Upper lobe of left lung (tissue), 6 donors: ENCODE measurements around the gene GRK3. TPM values are rescaled to one million over a fixed set of nuclear protein-coding genes. Genes with fewer than 3 reads are reported as not detected.
"Not testable (repeated sequence)": the region's sequence is repeated elsewhere in the genome, so short reads cannot be mapped to it uniquely, and the experiment has no call there.

Source experiments
- ATAC-seq, 2 donors: fragments of 200-7000 bp; cut with Tn5 transposase; one replicate each; pipeline ENCODE4 v1.9.1; 2022; ENCODE audit warnings: mild to moderate bottlenecking in 2 of 2, moderate library complexity in 2 of 2; ENCODE audit not compliant: low FRiP score in 2 of 2
- DNase-seq, 2 donors: peaks; one replicate each; pipeline ENCODE4 v3.0.0-alpha.2; 2019 to 2020
- H3K27ac ChIP-seq, 4 donors: fragments of 200-600 bp; sonication (generic); one replicate each; pipeline ENCODE4 v1.5.1; 2016 to 2019
- H3K27me3 ChIP-seq, 4 donors: fragments of 200-600 bp; sonication (generic); one replicate each; pipeline ENCODE4 v1.5.1; 2017 to 2019
- H3K36me3 ChIP-seq, 4 donors: fragments of 200-600 bp; sonication (generic); one replicate each; pipeline ENCODE4 v1.5.1; 2016 to 2019
- H3K4me1 ChIP-seq, 4 donors: fragments of 200-600 bp; sonication (generic); one replicate each; pipeline ENCODE4 v1.5.1; 2018 to 2019
- H3K4me3 ChIP-seq, 4 donors: fragments of 200-600 bp; sonication (generic); one replicate each; pipeline ENCODE4 v1.5.1; 2017 to 2019; ENCODE audit warnings: mild to moderate bottlenecking in 2 of 4, moderate library complexity in 1 of 4
- H3K9me3 ChIP-seq, 4 donors: fragments of 200-600 bp; sonication (generic); one replicate each; pipeline ENCODE4 v1.5.1; 2018 to 2019
- CTCF ChIP-seq, 6 experiments: fragments of 450-650 bp in 4 of 6; fragments of 200-600 bp in 2 of 6; sonication (generic) in 2 of 6; IDR thresholded peaks; one replicate each; pipeline ENCODE4 v1.5.1; 2016 to 2019; ENCODE audit warnings: antibody characterized with exemption in 6 of 6
- EP300 ChIP-seq, 4 donors: sonication (generic); formaldehyde crosslinking; IDR thresholded peaks; one replicate each; pipeline ENCODE4 v1.5.1; 2017; ENCODE audit warnings: antibody characterized with exemption in 4 of 4, control low read depth in 2 of 4
- POLR2A ChIP-seq, 4 donors: fragments of 450-650 bp; IDR thresholded peaks; one replicate each; pipeline ENCODE4 v1.5.1; 2016 to 2017; ENCODE audit warnings: antibody characterized with exemption in 4 of 4, mild to moderate bottlenecking in 2 of 4
- POLR2AphosphoS5 ChIP-seq, 2 donors: sonication (generic); formaldehyde crosslinking; IDR thresholded peaks; one replicate each; pipeline ENCODE4 v1.5.1; 2017; ENCODE audit warnings: antibody characterized with exemption in 2 of 2
- WGBS, 2 donors: methylation state at CpG; one replicate each; pipeline ENCODE4 v1.1.5; 2017 to 2018; 5-methylcytosine and 5-hydroxymethylcytosine counted together
- total RNA-seq, 6 donors: library from RNA; depleted of rRNA in 4 of 6; stranded (reverse); fragments of >200 nt in 4 of 6; gene quantifications; one replicate each; pipeline versions ENCODE4 v1.1.0 to v1.2.1, GENCODE V29; 2016 to 2021
- donor health status: DM: no; HTN: no; CAD: no; lungs with moderate emphysema.
- donor health status: DM: no; HTN: yes; CAD: no; lungs with severe emphysema.

GRK3 gene
- total RNA-seq, 6 donors from 2014 or later, result 16.0 to 25.2 (median 21.6) TPM

- H3K27ac ChIP-seq, H3K9me3 ChIP-seq, H3K4me3 ChIP-seq, H3K4me1 ChIP-seq, H3K36me3 ChIP-seq, H3K27me3 ChIP-seq: not testable (repeated sequence)
- DNase-seq, result peak in 1 of 2 donors; percentile 33
- peak in 1 of 2 donors; percentile 76 for ATAC-seq
- WGBS, 2 donors, result 33 to 47% methylated on average over 5 of the region's 5 CpGs
- peak in 1 of 2 donors; percentile 9 for TF ChIP-seq POLR2AphosphoS5 (IDR thresholded peaks at IDR 0.05)
Measured at GRCh38 chr22:25584993-25585392, 20.5 kb downstream of the GRK3 start.

- H3K36me3 ChIP-seq, H3K4me3 ChIP-seq, H3K9me3 ChIP-seq, ATAC-seq, H3K4me1 ChIP-seq, H3K27me3 ChIP-seq, DNase-seq, H3K27ac ChIP-seq: not testable (repeated sequence)
- 83 to 90% methylated on average over 4 of the region's 4 CpGs for WGBS, 2 donors
Measured at GRCh38 chr22:25589664-25590063, 25.2 kb downstream of the GRK3 start.

GRCh38 chr22:25593323-25593722 is 28.8 kb downstream of the GRK3 start:
- not testable (repeated sequence) for H3K36me3 ChIP-seq, H3K27ac ChIP-seq, DNase-seq, ATAC-seq, H3K4me3 ChIP-seq, H3K9me3 ChIP-seq, H3K4me1 ChIP-seq, H3K27me3 ChIP-seq
- WGBS, 2 donors, result 89 to 92% methylated on average over 2 of the region's 2 CpGs

- H3K36me3 ChIP-seq, result no peaks in the 10 kb centered on the region
- H3K4me3 ChIP-seq, result no peak overlapping the region
- no peak overlapping the region for H3K27ac ChIP-seq
- no peak for DNase-seq
- TF ChIP-seq POLR2AphosphoS5 (IDR thresholded peaks at IDR 0.05), result no peak
- no peak for TF ChIP-seq CTCF (IDR thresholded peaks at IDR 0.05)
- TF ChIP-seq POLR2A (IDR thresholded peaks at IDR 0.05), result no peak
- no peak for TF ChIP-seq EP300 (IDR thresholded peaks at IDR 0.05)
- no peaks in the 10 kb centered on the region for H3K4me1 ChIP-seq
- H3K27me3 ChIP-seq, result no peaks in the 10 kb centered on the region
- H3K9me3 ChIP-seq, result no peaks in the 10 kb centered on the region
- 91 to 100% methylated on average over 1 of the region's 1 CpG for WGBS, 2 donors
- ATAC-seq, result no peak
Measured at GRCh38 chr22:25598609-25599008, 34.1 kb downstream of the GRK3 start.

- WGBS, 2 donors, result 75 to 88% methylated on average over 2 of the region's 2 CpGs
- H3K36me3 ChIP-seq, result no peaks in the 10 kb centered on the region
- H3K4me1 ChIP-seq, result no peaks in the 10 kb centered on the region
- no peak for TF ChIP-seq POLR2A (IDR thresholded peaks at IDR 0.05)
- no peak for TF ChIP-seq POLR2AphosphoS5 (IDR thresholded peaks at IDR 0.05)
- no peak for TF ChIP-seq EP300 (IDR thresholded peaks at IDR 0.05)
- TF ChIP-seq CTCF (IDR thresholded peaks at IDR 0.05), result no peak
- ATAC-seq, result no peak
- H3K9me3 ChIP-seq, result no peaks in the 10 kb centered on the region
- DNase-seq, result no peak
- no peaks in the 10 kb centered on the region for H3K27me3 ChIP-seq
- H3K4me3 ChIP-seq, result no peak overlapping the region
- no peak overlapping the region for H3K27ac ChIP-seq
Measured at GRCh38 chr22:25602445-25602844, 38.0 kb downstream of the GRK3 start.

- no peaks in the 10 kb centered on the region for H3K9me3 ChIP-seq
- no peak for TF ChIP-seq CTCF (IDR thresholded peaks at IDR 0.05)
- no peak for TF ChIP-seq POLR2A (IDR thresholded peaks at IDR 0.05)
- no peak for TF ChIP-seq POLR2AphosphoS5 (IDR thresholded peaks at IDR 0.05)
- no peak for TF ChIP-seq EP300 (IDR thresholded peaks at IDR 0.05)
- no peaks in the 10 kb centered on the region for H3K36me3 ChIP-seq
- ATAC-seq (no peak), DNase-seq (no peak)
- WGBS, 2 donors, result 87 to 91% methylated on average over 6 of the region's 6 CpGs
- H3K4me1 ChIP-seq, result no peaks in the 10 kb centered on the region
- no peak overlapping the region for H3K27ac ChIP-seq
- H3K27me3 ChIP-seq, result no peaks in the 10 kb centered on the region
- H3K4me3 ChIP-seq, result no peak overlapping the region
Measured at GRCh38 chr22:25602916-25603315, 38.4 kb downstream of the GRK3 start.

GRCh38 chr22:25605146-25605545 is 40.7 kb downstream of the GRK3 start:
- not testable (repeated sequence) for H3K4me1 ChIP-seq, ATAC-seq, H3K4me3 ChIP-seq, H3K9me3 ChIP-seq, H3K27ac ChIP-seq, DNase-seq, H3K36me3 ChIP-seq, H3K27me3 ChIP-seq
- WGBS, 2 donors, result 91 to 99% methylated on average over 3 of the region's 3 CpGs

- not testable (repeated sequence) for H3K27me3 ChIP-seq, H3K36me3 ChIP-seq, H3K4me1 ChIP-seq, H3K4me3 ChIP-seq, H3K27ac ChIP-seq, H3K9me3 ChIP-seq, DNase-seq, ATAC-seq
- WGBS, 2 donors, result 90 to 91% methylated on average over 5 of the region's 5 CpGs
Measured at GRCh38 chr22:25605565-25605964, 41.1 kb downstream of the GRK3 start.

GRCh38 chr22:25611284-25611683 is 46.8 kb downstream of the GRK3 start:
- not testable (repeated sequence) for ATAC-seq, DNase-seq, H3K9me3 ChIP-seq, H3K27ac ChIP-seq, H3K4me1 ChIP-seq, H3K36me3 ChIP-seq, H3K4me3 ChIP-seq, H3K27me3 ChIP-seq
- WGBS, 2 donors, result 96% methylated on average over 1 of the region's 1 CpG

GRCh38 chr22:25613131-25613530 is 48.7 kb downstream of the GRK3 start:
- not testable (repeated sequence) for H3K4me3 ChIP-seq, ATAC-seq, DNase-seq, H3K9me3 ChIP-seq, H3K27ac ChIP-seq, H3K27me3 ChIP-seq, H3K36me3 ChIP-seq, H3K4me1 ChIP-seq
- WGBS, 2 donors, result 63 to 75% methylated on average over 1 of the region's 3 CpGs
